ENCODE data around the gene PLD4. TPM values are rescaled to one million over a fixed set of nuclear protein-coding genes. Genes with fewer than 3 reads are reported as not detected.

Gene PLD4
- total and polyA plus RNA-seq, 9 of the 15 experiments (the other 6 are each of a cell fraction or from before 2014, with no cell fraction given), result 0.18 to 0.24 TPM; not detected in 7

- ATAC-seq (no peak), DNase-seq (ENCODE audit: extremely low read depth in 1 of 4, low spot score in 3 of 4) (peak in 1 of 4 experiments; percentile 2), FAIRE-seq (no peak)
- intact Hi-C loops (cut with micrococcal nuclease), result no loop called here
- Histone ChIP-seq H3K79me2 (ENCODE audit: control insufficient read depth, insufficient read depth, low read length) (no peaks in the 10 kb centered on the region), H4K20me1 (replicated peaks; ENCODE audit: control insufficient read depth, insufficient read depth, low read length) (no peaks in the 10 kb centered on the region), H2AFZ (ENCODE audit: low read depth, low read length) (no peak overlapping the region), H3K9me1 (ENCODE audit: control insufficient read depth, insufficient read depth, low read length) (no peaks in the 10 kb centered on the region), H3K27me3 (ENCODE audit: control insufficient read depth in 2 of 2, insufficient read depth in 2 of 2, low read length in 2 of 2) (peaks cover 0 to 18% of the 10 kb centered on the region in 2 experiments; a peak in 3 of 5 replicates), H3K4me2 (ENCODE audit: insufficient read depth, low read length) (no peak overlapping the region), H3K36me3 (ENCODE audit: control insufficient read depth, insufficient read depth, low read length) (no peaks in the 10 kb centered on the region), H3K4me1 (replicated peaks in 1 of 2; ENCODE audit: control insufficient read depth in 2 of 2, insufficient read depth in 2 of 2, low read length in 2 of 2) (peaks cover 0 to 41% of the 10 kb centered on the region in 2 experiments; a peak in 2 of 5 replicates), H3K27ac (ENCODE audit: extremely low read depth, low read depth, low read length) (no peak overlapping the region), H3K9ac (ENCODE audit: insufficient read depth in 1 of 2, low read depth in 2 of 2, low read length in 2 of 2) (no peak overlapping the region), H3K4me3 (no peak overlapping the region), H3K9me3 (replicated peaks; ENCODE audit: control insufficient read depth, insufficient read depth, low read depth, low read length) (no peaks in the 10 kb centered on the region)
- in situ Hi-C loops (cut with MboI), result no loop called here
- POLR2A ChIA-PET, result interaction anchor here (0.6 kb wide), 1 partner anchor 25 kb away, joined by 3 read pairs; no protein-coding TSS in a partner anchor
- 51% methylated on average over 21 of the region's 64 CpGs for WGBS (ENCODE audit: insufficient coverage, low coverage, missing lambda C conversion rate)
- CTCF ChIA-PET (ENCODE audit: low intra/inter-chr PET ratio), result no interaction called here
- BruUV-seq (replicated peaks), result no TSS peak
- no peak for TF ChIP-seq MEF2D (tag; conservative IDR thresholded peaks at IDR 0.05; ENCODE audit: low read depth)
- no peak for TF ChIP-seq NELFE (IDR thresholded peaks at IDR 0.05; ENCODE audit: insufficient read depth, insufficient read length)
- TF ChIP-seq ZNF277 (CRISPR knock-in tag; IDR thresholded peaks at IDR 0.05; ENCODE audit: borderline replicate concordance), result no peak
- TF ChIP-seq, protein P1, sequence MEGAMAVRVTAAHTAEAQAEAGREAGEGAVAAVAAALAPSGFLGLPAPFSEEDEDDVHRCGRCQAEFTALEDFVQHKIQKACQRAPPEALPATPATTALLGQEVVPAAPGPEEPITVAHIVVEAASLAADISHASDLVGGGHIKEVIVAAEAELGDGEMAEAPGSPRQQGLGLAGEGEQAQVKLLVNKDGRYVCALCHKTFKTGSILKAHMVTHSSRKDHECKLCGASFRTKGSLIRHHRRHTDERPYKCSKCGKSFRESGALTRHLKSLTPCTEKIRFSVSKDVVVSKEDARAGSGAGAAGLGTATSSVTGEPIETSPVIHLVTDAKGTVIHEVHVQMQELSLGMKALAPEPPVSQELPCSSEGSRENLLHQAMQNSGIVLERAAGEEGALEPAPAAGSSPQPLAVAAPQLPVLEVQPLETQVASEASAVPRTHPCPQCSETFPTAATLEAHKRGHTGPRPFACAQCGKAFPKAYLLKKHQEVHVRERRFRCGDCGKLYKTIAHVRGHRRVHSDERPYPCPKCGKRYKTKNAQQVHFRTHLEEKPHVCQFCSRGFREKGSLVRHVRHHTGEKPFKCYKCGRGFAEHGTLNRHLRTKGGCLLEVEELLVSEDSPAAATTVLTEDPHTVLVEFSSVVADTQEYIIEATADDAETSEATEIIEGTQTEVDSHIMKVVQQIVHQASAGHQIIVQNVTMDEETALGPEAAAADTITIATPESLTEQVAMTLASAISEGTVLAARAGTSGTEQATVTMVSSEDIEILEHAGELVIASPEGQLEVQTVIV (CRISPR knock-in tag; IDR thresholded peaks at IDR 0.05; ENCODE audit: borderline replicate concordance), result no peak
- no peak for TF ChIP-seq ZNF253 (CRISPR knock-in tag; conservative IDR thresholded peaks at IDR 0.05)
- no peak for TF ChIP-seq FOXM1 (IDR thresholded peaks at IDR 0.05; ENCODE audit: low read depth)
- no peak for TF ChIP-seq FOXM1 (CRISPR knock-in tag; IDR thresholded peaks at IDR 0.05; ENCODE audit: low read depth)
- TF ChIP-seq MEF2A (IDR thresholded peaks at IDR 0.05; ENCODE audit: control insufficient read depth, low read depth, low read length), result no peak
- TF ChIP-seq ZNF398 (CRISPR knock-in tag; IDR thresholded peaks at IDR 0.05), result no peak
- TF ChIP-seq PCBP1 (IDR thresholded peaks at IDR 0.05; ENCODE audit: low read depth, low read length, poor library complexity, severe bottlenecking), result no peak
- no peak for TF ChIP-seq TAF15 (IDR thresholded peaks at IDR 0.05; ENCODE audit: low read depth, low read length)
- no peak for TF ChIP-seq MAZ (CRISPR knock-in tag; conservative IDR thresholded peaks at IDR 0.05 in 1 of 2, IDR thresholded peaks at IDR 0.05 in 1 of 2)
Measured at GRCh38 chr14:104931771-104932675, 7.3 kb downstream of the PLD4 start.
